ENCODE measurements around the gene SLC12A3.
A peak's percentile ranks its signal among the peaks of the same experiment; 100 is the strongest.

The SLC12A3 gene

DNA sequence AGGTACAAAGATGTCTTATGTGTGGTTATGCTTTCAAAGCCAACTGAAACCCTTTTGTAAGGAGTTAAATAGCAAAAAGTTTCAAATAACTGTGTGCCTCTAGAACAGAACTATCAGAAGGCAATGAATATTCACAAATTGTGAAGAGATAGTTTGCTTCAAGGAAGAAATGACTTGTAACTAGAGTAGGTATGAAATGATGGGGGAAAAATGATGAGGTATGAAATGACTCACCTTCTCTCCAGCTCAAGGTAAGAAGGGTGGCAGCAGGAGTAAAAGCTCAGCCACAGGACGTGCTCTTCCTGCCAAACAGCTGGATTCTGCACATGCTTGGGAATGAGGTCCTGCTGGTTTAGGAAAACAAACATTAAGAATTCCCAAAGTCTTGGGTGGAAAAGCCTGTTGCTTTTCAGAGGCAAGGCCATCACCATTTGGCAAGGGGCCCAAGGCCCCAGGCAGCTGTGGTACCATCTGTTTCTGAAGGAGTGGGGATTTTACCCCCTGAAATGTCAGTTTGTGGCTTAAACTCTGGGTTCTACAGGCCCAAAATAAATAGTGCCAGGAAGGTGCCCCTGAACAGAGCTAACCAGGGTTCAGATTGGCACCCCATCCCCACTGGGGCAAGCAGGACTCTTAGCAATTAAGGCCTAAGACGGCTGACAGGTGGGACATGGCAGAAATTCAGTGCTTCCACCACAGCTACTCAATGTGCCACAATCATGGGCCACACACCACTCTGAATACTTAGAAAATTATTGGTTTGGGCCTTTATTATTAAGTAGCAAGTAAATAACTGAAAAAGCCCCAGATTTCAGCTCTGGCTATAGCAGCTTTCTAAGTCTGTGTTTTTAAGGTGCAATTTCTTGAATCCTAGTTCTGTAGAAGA lies 80.2 kb downstream of the SLC12A3 start:
- no peak for DNase-seq (ENCODE audit: low spot score)

DNA sequence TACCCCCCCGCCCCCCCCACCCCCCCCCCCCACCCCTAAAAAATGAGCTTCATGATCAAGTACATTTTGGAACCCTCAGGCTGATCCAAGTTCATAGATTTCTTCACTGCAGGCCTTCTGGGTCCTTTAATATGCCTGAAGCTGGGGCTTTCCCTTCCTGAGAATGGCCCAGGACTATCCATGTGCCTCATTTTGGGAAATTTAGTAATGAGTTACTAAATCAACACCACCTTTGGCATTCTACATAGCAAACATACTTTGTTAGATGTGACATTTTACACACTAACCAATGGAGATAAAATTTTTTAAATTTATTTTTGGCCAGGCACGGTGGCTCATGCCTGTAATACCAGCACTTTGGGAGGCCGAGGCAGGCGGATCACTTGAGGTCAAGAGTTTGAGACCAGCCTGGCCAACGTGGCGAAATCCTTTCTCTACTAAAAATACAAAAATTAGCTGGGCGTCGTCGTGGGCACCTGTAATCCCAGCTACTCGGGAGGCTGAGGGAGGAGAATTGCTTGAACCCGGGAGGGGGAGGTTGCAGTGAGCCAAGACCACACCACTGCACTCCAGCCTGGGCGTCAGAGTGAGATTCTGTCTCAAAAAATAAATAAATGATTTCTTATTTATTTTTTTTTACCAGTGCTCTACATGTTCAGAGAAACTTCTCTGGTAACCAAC lies 81.0 kb downstream of the SLC12A3 start:
- no peak for DNase-seq (ENCODE audit: low spot score)

- DNase-seq (ENCODE audit: low spot score), result no peak
Observed at GRCh38 chr16:56946767-56947603, 82.0 kb downstream of the SLC12A3 start.

DNA sequence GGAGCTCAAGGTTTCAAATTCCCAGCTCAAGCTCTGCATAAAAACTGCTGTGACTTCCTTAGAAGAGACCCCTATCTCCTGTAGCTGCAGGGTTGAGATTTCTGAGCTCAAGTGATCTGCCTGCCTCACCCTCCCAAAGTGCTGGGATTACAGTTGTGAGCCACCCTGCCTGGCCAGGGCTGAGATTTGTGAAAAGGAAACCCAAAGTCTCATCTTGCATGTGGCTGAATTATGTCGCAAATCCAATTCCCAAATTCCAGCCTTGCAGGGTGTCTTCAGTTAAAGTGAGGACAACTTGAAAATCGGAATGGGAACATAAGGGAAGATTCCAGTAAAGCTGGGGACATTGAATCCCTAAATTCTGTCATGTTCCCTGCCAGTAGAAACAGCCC lies 82.6 kb downstream of the SLC12A3 start:
- DNase-seq (ENCODE audit: low spot score), result no peak

- DNase-seq (ENCODE audit: low spot score), result no peak
Observed at GRCh38 chr16:56948234-56948633, 83.2 kb downstream of the SLC12A3 start.

DNA sequence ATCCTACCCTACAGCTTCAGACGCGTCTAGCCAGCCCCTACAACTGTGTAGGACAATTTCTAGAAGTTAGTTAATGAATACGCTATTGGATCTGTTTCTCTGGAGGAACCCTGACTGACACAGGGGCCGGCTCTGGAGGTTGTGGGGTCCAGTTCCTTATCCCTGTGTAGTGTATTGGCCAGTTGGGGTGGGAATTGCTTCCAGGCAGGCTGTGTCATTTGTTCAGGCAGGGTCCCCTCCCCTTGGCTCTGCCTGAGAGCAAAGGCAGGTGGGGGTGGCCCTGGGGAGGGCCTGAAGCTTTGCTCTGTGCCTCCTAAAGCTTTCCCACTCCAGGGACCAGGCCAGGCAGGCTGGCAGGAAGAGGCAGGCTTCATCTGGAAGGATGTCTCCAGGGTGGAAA lies 85.0 kb downstream of the SLC12A3 start:
- DNase-seq (ENCODE audit: low spot score), result no peak

DNA sequence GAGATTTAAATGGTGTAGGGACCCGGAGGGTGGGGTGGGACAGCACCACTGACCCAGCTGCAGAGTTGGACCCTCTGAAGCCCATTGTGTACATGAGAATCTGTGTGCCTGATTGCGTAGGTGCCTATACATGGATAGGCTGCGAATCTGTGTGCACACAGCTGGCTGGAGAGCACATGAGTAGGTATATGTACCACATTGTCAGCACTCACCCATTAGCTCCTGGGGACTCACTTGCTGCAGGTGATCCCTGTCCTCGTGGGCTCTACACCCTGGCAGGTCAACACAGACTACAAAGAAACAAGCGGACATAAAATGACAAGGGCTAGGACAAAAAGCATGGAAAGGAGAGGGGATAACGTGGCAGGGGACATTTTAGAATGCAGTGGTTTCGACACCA lies 85.4 kb downstream of the SLC12A3 start:
- no peak for DNase-seq (ENCODE audit: low spot score)

DNA sequence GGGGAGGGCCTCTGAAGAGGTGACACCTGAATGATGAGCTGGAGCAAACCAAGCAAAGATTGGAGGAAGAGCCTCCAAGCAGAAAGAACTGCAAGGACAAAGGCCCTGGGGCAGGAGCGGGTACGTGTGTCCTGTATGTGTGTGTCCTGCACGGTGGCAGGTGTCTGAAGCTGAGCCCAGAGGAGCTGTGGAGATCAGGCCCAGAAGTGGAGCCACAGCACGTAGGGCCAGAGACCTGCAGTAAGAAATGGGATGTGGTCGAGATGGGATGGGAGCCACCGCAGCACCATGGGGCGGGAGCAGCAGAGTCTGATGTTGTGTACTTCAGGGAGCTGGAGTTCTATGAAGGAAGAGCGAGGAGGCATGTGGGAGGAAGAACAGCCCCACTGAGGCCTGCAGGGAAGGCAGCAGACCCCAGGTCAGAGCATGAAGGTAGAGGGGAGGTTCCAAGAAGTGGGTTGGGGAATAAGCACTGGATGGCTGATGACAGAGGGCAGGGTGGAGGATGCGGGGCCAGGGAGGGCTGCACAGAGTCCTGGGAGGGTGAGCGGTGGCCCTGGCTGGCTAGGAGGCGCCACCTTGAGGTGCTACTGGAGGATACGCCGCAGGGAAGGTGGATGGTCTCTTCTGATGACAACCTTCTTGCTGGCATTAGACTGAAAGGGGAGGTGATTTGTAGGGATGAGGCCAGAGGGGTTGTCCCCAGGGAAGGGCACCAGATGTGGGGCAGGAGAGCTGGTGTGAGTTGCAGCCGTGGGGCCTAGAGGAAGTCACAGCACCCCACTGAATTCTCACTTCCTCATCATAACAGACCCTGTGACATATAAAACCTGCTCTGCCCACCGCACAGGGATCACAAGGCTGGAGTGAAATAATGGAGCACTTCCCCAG lies 86.1 kb downstream of the SLC12A3 start:
- peak; percentile 58 for DNase-seq (ENCODE audit: low spot score)

DNA sequence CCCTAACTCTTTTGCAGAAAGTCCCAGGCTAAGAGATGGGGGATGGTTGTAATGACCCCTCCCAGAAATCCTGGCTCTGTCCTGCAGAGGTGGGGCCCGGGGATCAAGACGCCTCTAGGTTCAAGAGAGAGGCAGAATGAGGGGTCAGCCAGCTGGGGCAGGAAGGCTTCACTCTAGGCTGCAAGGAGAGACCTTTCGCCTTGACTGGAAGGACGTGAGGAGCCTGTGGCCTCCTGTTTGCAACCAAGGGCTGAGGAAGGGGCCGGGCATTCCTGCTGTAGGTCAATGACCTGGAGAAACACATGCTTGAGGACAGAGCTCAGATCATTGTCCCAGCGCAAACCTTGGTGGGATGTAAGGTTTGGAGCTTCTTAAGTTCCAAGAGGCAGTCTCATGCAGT lies 88.0 kb downstream of the SLC12A3 start:
- DNase-seq (ENCODE audit: low spot score), result no peak

DNA sequence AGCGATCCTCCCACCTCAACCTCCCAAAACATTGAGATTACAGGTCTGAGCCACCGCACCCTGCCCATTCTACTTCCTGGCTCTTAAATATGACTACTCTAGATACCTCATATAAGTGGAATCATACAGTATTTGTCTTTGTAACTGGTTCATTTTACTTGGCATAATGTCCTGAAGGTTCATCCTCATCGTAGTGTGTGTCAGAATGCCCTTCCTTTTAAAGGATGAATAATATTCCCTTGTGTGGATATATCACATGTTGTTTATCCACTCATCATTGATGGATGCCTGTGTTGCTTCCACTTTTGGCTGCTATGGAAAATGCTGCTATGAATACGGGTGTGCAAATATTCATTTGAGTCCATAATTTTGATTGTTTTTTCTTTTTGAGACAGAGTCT lies 91.1 kb downstream of the SLC12A3 start:
- DNase-seq (ENCODE audit: low spot score), result no peak

- DNase-seq (ENCODE audit: low spot score), result no peak
Observed at GRCh38 chr16:56956756-56957155, 91.7 kb downstream of the SLC12A3 start.

GRCh38 chr16:56960681-56961281 lies 95.8 kb downstream of the SLC12A3 start:
- DNase-seq (ENCODE audit: low spot score), result no peak

- no peak for DNase-seq (ENCODE audit: low spot score)
Observed at GRCh38 chr16:56961386-56961785, 96.4 kb downstream of the SLC12A3 start.

DNA sequence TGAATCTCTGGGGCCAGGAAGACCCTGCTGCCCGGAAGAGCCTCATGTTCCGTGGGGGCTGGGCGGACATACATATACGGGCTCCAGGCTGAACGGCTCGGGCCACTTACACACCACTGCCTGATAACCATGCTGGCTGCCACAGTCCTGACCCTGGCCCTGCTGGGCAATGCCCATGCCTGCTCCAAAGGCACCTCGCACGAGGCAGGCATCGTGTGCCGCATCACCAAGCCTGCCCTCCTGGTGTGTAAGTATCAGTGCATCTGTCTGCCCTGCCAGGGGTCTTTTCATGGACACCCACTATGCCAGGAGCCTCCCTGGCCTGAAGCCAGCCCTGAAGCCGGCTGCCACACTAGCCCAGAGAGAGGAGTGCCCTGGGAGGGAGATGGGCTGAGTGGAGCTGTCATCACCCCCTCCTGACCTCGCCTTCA lies 96.9 kb downstream of the SLC12A3 start, which contains the start of gene CETP:
TSS of gene CETP (plus strand) at position 100 of the 431 bp plus-strand sequence. CDS start at position 130, 30 bp downstream.
- DNase-seq (ENCODE audit: low spot score), result no peak

GRCh38 chr16:56964243-56965148 lies 99.5 kb downstream of the SLC12A3 start:
- peak; percentile 94 for DNase-seq (ENCODE audit: low spot score)

All from CD4-positive, alpha-beta T cell treated with Interleukin-2 at 100 ng/mL for 4 hours (primary cell).